Measurements from ENCODE around the gene PSMB3.

DNA sequence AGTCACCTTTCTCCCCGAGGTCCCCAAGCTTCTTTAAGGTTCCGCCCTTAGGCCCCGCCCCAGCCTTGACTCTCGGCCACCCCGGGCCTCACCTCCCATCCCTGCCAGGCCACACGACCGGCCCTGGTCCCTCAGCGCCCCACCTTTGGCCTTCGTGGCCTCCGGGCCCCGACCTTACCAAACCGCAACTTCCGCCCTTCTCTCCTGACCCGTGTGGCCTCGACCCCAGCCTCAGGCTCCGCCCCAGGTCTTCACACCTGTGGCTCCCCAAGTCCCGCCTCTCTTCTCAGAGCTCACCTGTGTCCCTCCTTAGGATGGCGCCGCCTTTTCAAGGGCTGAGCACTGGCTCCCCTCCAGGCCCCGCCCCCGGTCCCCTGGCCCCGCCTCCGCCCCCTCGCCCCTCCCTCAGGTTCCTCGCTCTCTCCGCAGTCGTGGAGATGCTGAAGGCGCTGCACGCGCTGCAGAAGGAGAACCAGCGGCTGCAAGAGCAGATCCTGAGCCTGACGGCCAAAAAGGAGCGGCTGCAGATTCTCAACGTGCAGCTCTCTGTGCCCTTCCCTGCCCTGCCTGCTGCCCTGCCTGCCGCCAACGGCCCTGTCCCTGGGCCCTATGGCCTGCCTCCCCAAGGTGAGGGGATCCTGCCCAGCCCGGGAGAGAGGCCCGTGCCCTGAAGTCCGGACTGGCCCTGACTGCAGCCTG lies 32.4 kb upstream of the PSMB3 start:
- TF ChIP-seq GATA2 (IDR thresholded peaks at IDR 0.05; ENCODE audit: low read depth, low read length) (no peak), GATA3 (IDR thresholded peaks at IDR 0.05; ENCODE audit: low read depth, low read length) (no peak)
